T-helper 1 cell (primary cell): ENCODE measurements around the gene CFAP97D1.
A peak's percentile ranks its signal among the peaks of the same experiment; 100 is the strongest.

Source experiments
- DNase-seq, 5 donors: peaks; one replicate each; pipeline ENCODE4 v3.0.0-alpha.2; 2012 to 2020

The CFAP97D1 gene

GRCh38 chr17:43830510-43831140 is 50.4 kb downstream of the CFAP97D1 start:
- no peak for DNase-seq

GRCh38 chr17:43831633-43832032 is 51.4 kb downstream of the CFAP97D1 start:
- DNase-seq, result no peak

DNA sequence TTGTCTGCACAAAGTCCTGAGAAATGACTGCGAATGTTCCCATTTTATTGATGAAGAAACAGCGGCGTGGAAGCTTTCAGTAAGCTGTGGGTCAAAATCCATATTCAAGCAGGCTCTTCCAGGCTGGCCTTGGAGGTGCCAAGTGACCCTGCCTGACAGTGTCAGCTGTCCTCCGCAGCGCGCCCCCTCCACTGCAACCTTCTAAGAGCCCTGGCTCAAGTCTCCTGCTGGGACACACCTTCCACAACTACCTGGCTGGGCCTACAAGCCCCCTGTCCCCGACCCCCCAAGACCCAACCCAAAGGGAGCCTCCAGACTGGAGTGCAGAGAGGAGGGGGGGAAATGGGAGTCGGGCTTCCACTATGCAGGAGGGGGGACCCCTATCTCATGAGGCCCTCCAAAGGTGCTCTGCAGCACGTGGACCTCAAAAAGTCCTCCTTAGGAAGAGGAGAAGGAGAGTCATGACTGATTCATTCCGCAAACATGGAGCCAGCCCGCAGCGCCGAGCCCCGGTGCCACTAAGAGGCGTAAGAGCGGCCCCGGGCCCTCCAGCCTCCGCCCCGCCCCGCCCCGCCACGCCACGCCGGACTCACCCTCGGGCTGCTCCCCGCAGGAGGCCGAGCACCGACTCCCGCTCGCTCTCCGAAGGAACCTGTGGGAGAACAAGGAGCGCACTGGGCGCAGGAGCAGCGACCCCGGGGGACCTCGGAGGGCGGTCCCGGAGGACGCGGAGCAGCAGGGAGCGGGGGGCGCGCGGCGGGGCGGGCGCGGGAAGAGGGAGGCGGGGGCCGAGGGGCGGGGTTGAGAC is 52.1 kb downstream of the CFAP97D1 start:
- DNase-seq, result no peak

DNA sequence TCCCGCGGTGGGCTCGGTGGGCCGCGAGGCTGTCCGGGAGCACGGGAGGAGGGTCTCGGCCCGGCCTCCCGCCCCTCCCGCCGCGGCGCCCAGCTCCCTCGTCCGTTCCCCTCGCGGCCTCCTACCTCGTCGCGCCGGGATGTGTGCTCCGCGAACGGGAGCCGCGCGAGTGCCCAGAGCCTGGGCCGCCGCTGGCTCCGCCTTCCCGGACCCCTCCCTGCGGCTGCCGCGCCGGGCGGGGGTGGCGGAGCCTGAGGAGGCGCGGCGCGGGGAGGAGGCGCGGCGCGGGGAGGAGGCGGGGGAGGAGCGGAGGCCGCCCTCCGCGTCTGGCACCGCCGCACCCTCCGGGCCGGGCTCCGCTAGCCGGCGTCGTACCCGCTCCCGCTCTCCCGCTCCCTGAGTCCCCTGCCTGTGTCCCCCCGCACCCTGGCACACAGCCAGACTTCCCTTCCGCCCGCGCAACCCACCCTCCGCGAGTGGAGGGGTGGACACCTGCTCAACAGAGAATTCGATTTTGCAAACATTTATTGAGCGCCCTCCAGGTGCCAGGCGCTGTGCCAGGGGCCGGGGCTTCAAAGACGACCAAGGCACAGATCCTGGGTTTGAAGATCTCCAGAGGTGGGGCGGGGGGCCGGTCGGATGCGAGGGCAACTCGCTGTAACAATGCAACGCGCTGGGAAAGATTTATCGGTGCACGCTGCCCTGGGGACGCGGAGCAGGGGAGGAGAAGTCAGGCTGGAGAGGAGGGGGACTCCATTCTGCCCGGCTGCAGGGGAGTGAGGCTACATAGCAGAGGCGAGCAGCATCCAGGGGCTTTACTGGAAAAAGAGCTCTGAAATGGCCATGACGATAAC is 53.0 kb downstream of the CFAP97D1 start, which contains the start of gene MPP3:
TSS of gene MPP3 (minus strand) at position 171 of the 854 bp plus-strand sequence. CDS start 1,240 bp downstream, outside the sequence.
- DNase-seq, result peak; percentile 21 to 58 (median 32)

DNA sequence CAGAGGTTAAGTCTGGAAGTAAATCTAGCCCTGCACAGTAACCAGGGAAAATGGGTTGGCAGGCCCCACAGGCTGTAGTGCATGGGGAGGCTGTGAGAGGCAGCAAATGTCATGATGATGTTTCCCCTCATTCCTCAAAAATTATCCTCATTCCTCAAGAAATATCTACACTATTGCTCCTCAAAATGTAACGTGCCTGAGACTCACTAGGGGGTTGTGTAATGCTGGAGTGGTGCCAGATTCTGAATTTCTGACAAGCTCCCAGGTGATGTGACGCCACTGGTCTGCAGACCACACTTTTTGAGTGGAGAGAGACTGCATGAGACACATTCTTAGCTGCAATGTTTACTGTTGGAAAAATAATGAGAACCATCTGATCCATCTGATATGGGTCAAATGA is 53.9 kb downstream of the CFAP97D1 start:
- DNase-seq, result no peak
